Measurements from ENCODE around the gene POU2AF1. TPM values are rescaled to one million over a fixed set of nuclear protein-coding genes. Genes with fewer than 3 reads are reported as not detected.

Gene POU2AF1
- polyA plus RNA-seq, 1 donor: 0.19 TPM

GRCh38 chr11:111360150-111361043 is 18.7 kb downstream of the POU2AF1 start:
- no peak for DNase-seq

- no peak for DNase-seq
These were observed 19.6 kb downstream of the POU2AF1 start for GRCh38 chr11:111359223-111360149.

- DNase-seq: no peak
These were observed 20.8 kb downstream of the POU2AF1 start for GRCh38 chr11:111358038-111359001.

- DNase-seq: no peak
These were observed 21.7 kb downstream of the POU2AF1 start for GRCh38 chr11:111357150-111358037.

GRCh38 chr11:111356660-111357048 is 22.4 kb downstream of the POU2AF1 start:
- DNase-seq: no peak

- no peak for DNase-seq
These were observed 23.0 kb downstream of the POU2AF1 start for GRCh38 chr11:111355956-111356659.

- no peak for DNase-seq
These were observed 24.0 kb downstream of the POU2AF1 start for GRCh38 chr11:111355101-111355500.

- DNase-seq: no peak
These were observed 24.5 kb downstream of the POU2AF1 start for GRCh38 chr11:111354601-111354891.

GRCh38 chr11:111353776-111354600 is 25.1 kb downstream of the POU2AF1 start:
- no peak for DNase-seq

GRCh38 chr11:111352935-111353710 is 26.0 kb downstream of the POU2AF1 start:
- no peak for DNase-seq

GRCh38 chr11:111352231-111352746 is 26.8 kb downstream of the POU2AF1 start:
- no peak for DNase-seq

- no peak for DNase-seq
These were observed 27.6 kb downstream of the POU2AF1 start for GRCh38 chr11:111351374-111352055.

- no peak for DNase-seq
These were observed 28.3 kb downstream of the POU2AF1 start for GRCh38 chr11:111350811-111351210.

GRCh38 chr11:111349191-111349695 is 29.8 kb downstream of the POU2AF1 start:
- DNase-seq: no peak

GRCh38 chr11:111348147-111348546 is 30.9 kb downstream of the POU2AF1 start:
- DNase-seq: no peak

- no peak for DNase-seq
These were observed 31.4 kb downstream of the POU2AF1 start for GRCh38 chr11:111347723-111348115.

- no peak for DNase-seq
These were observed 31.9 kb downstream of the POU2AF1 start for GRCh38 chr11:111347002-111347722.
